HG02970 (cell line): ENCODE measurements around the gene SENP7.

Source experiments
- ATAC-seq: cut with Tn5 transposase; IDR thresholded peaks from one replicate; pipeline ENCODE4 v1.9.1; 2021; ENCODE audit warnings: mild to moderate bottlenecking, moderate library complexity, moderate number of reproducible peaks; ENCODE audit not compliant: unreplicated experiment, low FRiP score

Gene SENP7

DNA sequence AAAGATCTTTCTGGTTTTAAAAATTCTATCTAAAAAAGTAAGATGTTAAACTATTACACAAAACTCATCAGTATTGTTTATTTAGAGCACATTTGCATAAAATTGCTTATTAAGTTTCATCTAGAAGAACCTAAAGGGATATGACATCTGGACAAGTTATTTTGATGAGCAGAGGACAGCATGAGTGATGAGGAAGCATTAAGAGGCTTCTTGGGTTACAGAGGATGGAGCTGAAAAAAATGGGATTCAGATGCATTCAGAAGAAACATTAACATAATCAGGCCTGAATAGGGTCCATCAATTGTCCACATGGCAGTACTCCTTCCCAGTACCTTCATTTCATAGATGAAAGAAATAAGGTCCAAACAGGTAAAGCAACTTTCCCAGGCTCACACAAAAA, 234.3 kb downstream of the SENP7 start:
- no peak for ATAC-seq
